Peyer's patch (tissue), 4 donors: ENCODE measurements around the gene LRG1. TPM values are rescaled to one million over a fixed set of nuclear protein-coding genes. Genes with fewer than 3 reads are reported as not detected.

Experiments used
- DNase-seq, 3 donors: peaks; one replicate each; pipeline ENCODE4 v3.0.0-alpha.2; 2017 to 2019
- H3K27ac ChIP-seq, 4 donors: fragments of 200-600 bp; sonication (generic); one replicate each; pipeline ENCODE4 v1.5.1; 2016 to 2019
- H3K27me3 ChIP-seq, 2 donors: fragments of 200-600 bp; sonication (generic); one replicate each; pipeline ENCODE4 v1.5.1; 2019
- H3K36me3 ChIP-seq, 3 donors: fragments of 200-600 bp; sonication (generic); one replicate each; pipeline ENCODE4 v1.5.1; 2016 to 2019
- H3K4me1 ChIP-seq, 4 donors: fragments of 200-600 bp; sonication (generic); one replicate each; pipeline ENCODE4 v1.5.1; 2016 to 2019
- H3K4me3 ChIP-seq, 4 donors: fragments of 200-600 bp; sonication (generic); 1 replicate in 3 of 4; 2 replicates in 1 of 4; pipeline ENCODE4 v1.5.1; 2016 to 2019; ENCODE audit warnings: mild to moderate bottlenecking in 1 of 4
- H3K9me3 ChIP-seq, 4 donors: fragments of 200-600 bp; sonication (generic); one replicate each; pipeline ENCODE4 v1.5.1; 2016 to 2019; ENCODE audit warnings: mild to moderate bottlenecking in 1 of 4
- CTCF ChIP-seq, 6 experiments: fragments of 450-650 bp in 4 of 6; fragments of 200-600 bp in 2 of 6; sonication (generic) in 1 of 6; IDR thresholded peaks; one replicate each; pipeline ENCODE4 v1.5.1; 2017 to 2019; ENCODE audit warnings: antibody characterized with exemption in 6 of 6, mild to moderate bottlenecking in 3 of 6, moderate library complexity in 1 of 6
- POLR2A ChIP-seq, 2 donors: fragments of 450-650 bp; IDR thresholded peaks; one replicate each; pipeline ENCODE4 v1.5.1; 2017; ENCODE audit warnings: antibody characterized with exemption in 2 of 2, mild to moderate bottlenecking in 2 of 2, moderate library complexity in 2 of 2
- total RNA-seq, 4 donors: library from RNA; depleted of rRNA; stranded (reverse); fragments of >200 nt; gene quantifications; one replicate each; pipeline ENCODE4 v1.1.0, GENCODE V29; 2016

Gene LRG1
- total RNA-seq, 4 donors from 2014 or later, result 1.7 to 3.5 (median 3.0) TPM

- no peaks in the 10 kb centered on the region for H3K36me3 ChIP-seq
- DNase-seq, result no peak
- no peaks in the 10 kb centered on the region for H3K9me3 ChIP-seq
- H3K4me1 ChIP-seq, result no peaks in the 10 kb centered on the region
- no peak overlapping the region for H3K27ac ChIP-seq
- TF ChIP-seq POLR2A (IDR thresholded peaks at IDR 0.05), result no peak
- no peak for TF ChIP-seq CTCF (IDR thresholded peaks at IDR 0.05)
- H3K4me3 ChIP-seq, result no peak overlapping the region
- no peaks in the 10 kb centered on the region for H3K27me3 ChIP-seq
Observed at GRCh38 chr19:4552525-4552819, 12.6 kb upstream of the LRG1 start.

GRCh38 chr19:4550479-4551050 lies 10.7 kb upstream of the LRG1 start:
- no peak for TF ChIP-seq POLR2A (IDR thresholded peaks at IDR 0.05)
- no peak for TF ChIP-seq CTCF (IDR thresholded peaks at IDR 0.05)
- no peak overlapping the region for H3K27ac ChIP-seq
- H3K4me1 ChIP-seq, result no peaks in the 10 kb centered on the region
- H3K27me3 ChIP-seq, result no peaks in the 10 kb centered on the region
- no peak for DNase-seq
- no peak overlapping the region for H3K4me3 ChIP-seq
- no peaks in the 10 kb centered on the region for H3K36me3 ChIP-seq
- no peaks in the 10 kb centered on the region for H3K9me3 ChIP-seq

GRCh38 chr19:4550018-4550417 lies 10.2 kb upstream of the LRG1 start:
- Histone ChIP-seq H3K4me3 (no peak overlapping the region), H3K9me3 (no peaks in the 10 kb centered on the region), H3K36me3 (no peaks in the 10 kb centered on the region), H3K27ac (no peak overlapping the region), H3K4me1 (no peaks in the 10 kb centered on the region), H3K27me3 (no peaks in the 10 kb centered on the region)
- DNase-seq, result no peak
- TF ChIP-seq CTCF (IDR thresholded peaks at IDR 0.05) (no peak), POLR2A (IDR thresholded peaks at IDR 0.05) (no peak)

- H3K27ac ChIP-seq, result no peak overlapping the region
- H3K4me3 ChIP-seq, result no peak overlapping the region
- DNase-seq, result no peak
- no peaks in the 10 kb centered on the region for H3K9me3 ChIP-seq
- no peak for TF ChIP-seq POLR2A (IDR thresholded peaks at IDR 0.05)
- TF ChIP-seq CTCF (IDR thresholded peaks at IDR 0.05), result no peak
- no peaks in the 10 kb centered on the region for H3K4me1 ChIP-seq
- H3K36me3 ChIP-seq, result no peaks in the 10 kb centered on the region
- no peaks in the 10 kb centered on the region for H3K27me3 ChIP-seq
Observed at GRCh38 chr19:4548238-4548584, 8.4 kb upstream of the LRG1 start.

GRCh38 chr19:4547303-4548237 lies 7.7 kb upstream of the LRG1 start:
- H3K27me3 ChIP-seq, result no peaks in the 10 kb centered on the region
- no peaks in the 10 kb centered on the region for H3K4me1 ChIP-seq
- H3K27ac ChIP-seq, result no peak overlapping the region
- H3K4me3 ChIP-seq, result no peak overlapping the region
- H3K9me3 ChIP-seq, result no peaks in the 10 kb centered on the region
- H3K36me3 ChIP-seq, result no peaks in the 10 kb centered on the region
- TF ChIP-seq CTCF (IDR thresholded peaks at IDR 0.05) (peak in 2 of 6 experiments; percentile 25 to 34), POLR2A (IDR thresholded peaks at IDR 0.05) (no peak)
- DNase-seq, result no peak
